ENCODE data around the gene ARHGEF28. TPM values are rescaled to one million over a fixed set of nuclear protein-coding genes. Genes with fewer than 3 reads are reported as not detected.

Gene ARHGEF28
- total and polyA plus RNA-seq, 2 donors (not counting 1 experiment from before 2014, with no cell fraction given), result not detected

DNA sequence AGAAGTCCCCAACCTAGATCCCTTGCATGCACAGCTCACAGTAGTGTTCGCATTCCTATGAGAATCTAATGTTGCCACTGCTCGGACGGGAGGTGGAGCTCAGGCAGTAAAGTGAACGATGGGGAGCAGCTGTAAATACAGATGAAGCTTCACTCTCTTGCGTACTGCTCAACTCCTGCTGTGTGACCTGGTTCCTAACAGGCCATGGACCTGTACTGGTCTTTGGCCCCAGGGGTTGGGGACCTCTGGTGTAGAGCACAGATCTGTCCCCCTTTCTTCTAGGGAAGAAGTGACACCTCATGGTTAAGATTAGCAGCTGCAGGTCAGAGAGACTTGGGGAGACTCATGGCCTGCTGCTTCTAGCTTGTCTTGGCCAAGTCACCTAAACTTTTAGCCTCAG lies 7.1 kb downstream of the ARHGEF28 start:
- ChIA-PET CTCF (no interaction called here), POLR2A (no interaction called here)
- 98% methylated on average over 5 of the region's 5 CpGs for WGBS (ENCODE audit: insufficient coverage)
- Histone ChIP-seq H3K9me3 (ENCODE audit: control extremely low read depth in 1 of 3, control insufficient read depth in 2 of 3, insufficient read depth in 1 of 3, low read length in 2 of 3) (no peaks in the 10 kb centered on the region), H3K27ac (ENCODE audit: low read length in 2 of 2) (no peak overlapping the region), H3K36me3 (replicated peaks in 1 of 2; ENCODE audit: control extremely low read depth in 1 of 2, control insufficient read depth in 1 of 2, extremely low read depth in 1 of 2, insufficient read depth in 2 of 2, low read length in 1 of 2) (no peaks in the 10 kb centered on the region), H2AFZ (ENCODE audit: insufficient read depth, low read depth, low read length, poor library complexity, severe bottlenecking) (no peak overlapping the region), H3K79me2 (ENCODE audit: control insufficient read depth, insufficient read depth, low read length) (no peaks in the 10 kb centered on the region), H3K4me2 (replicated peaks; ENCODE audit: low read depth, low read length, poor library complexity, severe bottlenecking) (no peak overlapping the region), H3K9ac (ENCODE audit: low read length) (no peak overlapping the region), H3K4me3 (ENCODE audit: control extremely low read depth in 1 of 5, extremely low read depth in 1 of 5, insufficient read depth in 1 of 5, low read depth in 2 of 5, low read length in 4 of 5) (no peak overlapping the region), H4K20me1 (ENCODE audit: control insufficient read depth, insufficient read depth, low read length, poor library complexity, severe bottlenecking) (no peaks in the 10 kb centered on the region), H3K4me1 (ENCODE audit: control insufficient read depth in 2 of 2, insufficient read depth in 2 of 2, low read length in 2 of 2) (no peaks in the 10 kb centered on the region), H3K27me3 (replicated peaks in 1 of 4; ENCODE audit: control extremely low read depth in 1 of 4, control insufficient read depth in 3 of 4, insufficient read depth in 4 of 4, low read length in 3 of 4) (peaks cover 0 to 12% (median 5%) of the 10 kb centered on the region in 4 experiments)
- Mint-ChIP-seq H3K27me3 (peaks cover 46% of the 10 kb centered on the region), H3K9me3 (ENCODE audit: insufficient read depth) (no peaks in the 10 kb centered on the region), H3K4me1 (no peaks in the 10 kb centered on the region), H3K27ac (no peak overlapping the region), H3K4me3 (no peak overlapping the region)
- intact Hi-C loops (cut with micrococcal nuclease), result no loop called here
- no peak for ATAC-seq (ENCODE audit: low read depth)
- TF ChIP-seq CTCF (IDR thresholded peaks at IDR 0.05) (no peak), EZH2 (IDR thresholded peaks at IDR 0.05; ENCODE audit: borderline replicate concordance, insufficient read depth, low read depth, low read length, poor library complexity, severe bottlenecking) (no peak)
- DNase-seq, result peak; percentile 6

GRCh38 chr5:73636408-73636807 lies 10.4 kb downstream of the ARHGEF28 start:
- TF ChIP-seq CTCF (IDR thresholded peaks at IDR 0.05), result no peak
- no peak for TF ChIP-seq EZH2 (IDR thresholded peaks at IDR 0.05; ENCODE audit: borderline replicate concordance, insufficient read depth, low read depth, low read length, poor library complexity, severe bottlenecking)
- H2AFZ ChIP-seq (ENCODE audit: insufficient read depth, low read depth, low read length, poor library complexity, severe bottlenecking), result no peak overlapping the region
- H3K9me3 ChIP-seq (ENCODE audit: control extremely low read depth in 1 of 3, control insufficient read depth in 2 of 3, insufficient read depth in 1 of 3, low read length in 2 of 3), result no peaks in the 10 kb centered on the region
- intact Hi-C loops (cut with micrococcal nuclease), result no loop called here
- no peak overlapping the region for H3K4me3 ChIP-seq (ENCODE audit: control extremely low read depth in 1 of 5, extremely low read depth in 1 of 5, insufficient read depth in 1 of 5, low read depth in 2 of 5, low read length in 4 of 5)
- H3K4me2 ChIP-seq (replicated peaks; ENCODE audit: low read depth, low read length, poor library complexity, severe bottlenecking), result no peak overlapping the region
- DNase-seq, result no peak
- WGBS (ENCODE audit: insufficient coverage), result 74% methylated on average over 2 of the region's 3 CpGs
- no peaks in the 10 kb centered on the region for H4K20me1 ChIP-seq (ENCODE audit: control insufficient read depth, insufficient read depth, low read length, poor library complexity, severe bottlenecking)
- H3K4me1 ChIP-seq (ENCODE audit: control insufficient read depth in 2 of 2, insufficient read depth in 2 of 2, low read length in 2 of 2), result no peaks in the 10 kb centered on the region
- Mint-ChIP-seq H3K9me3 (ENCODE audit: insufficient read depth) (no peaks in the 10 kb centered on the region), H3K27me3 (peaks cover 39% of the 10 kb centered on the region), H3K27ac (no peak overlapping the region), H3K4me1 (no peaks in the 10 kb centered on the region), H3K4me3 (no peak overlapping the region)
- POLR2A ChIA-PET, result no interaction called here
- H3K27ac ChIP-seq (ENCODE audit: low read length in 2 of 2), result no peak overlapping the region
- no peaks in the 10 kb centered on the region for H3K79me2 ChIP-seq (ENCODE audit: control insufficient read depth, insufficient read depth, low read length)
- H3K27me3 ChIP-seq (replicated peaks in 1 of 4; ENCODE audit: control extremely low read depth in 1 of 4, control insufficient read depth in 3 of 4, insufficient read depth in 4 of 4, low read length in 3 of 4), result peaks cover 0 to 7% (median 3%) of the 10 kb centered on the region in 4 experiments
- CTCF ChIA-PET, result no interaction called here
- no peaks in the 10 kb centered on the region for H3K36me3 ChIP-seq (replicated peaks in 1 of 2; ENCODE audit: control extremely low read depth in 1 of 2, control insufficient read depth in 1 of 2, extremely low read depth in 1 of 2, insufficient read depth in 2 of 2, low read length in 1 of 2)
- ATAC-seq (ENCODE audit: low read depth), result no peak
- no peak overlapping the region for H3K9ac ChIP-seq (ENCODE audit: low read length)

Measured in B cell (primary cell).